ENCODE data around the gene NLRP2B. TPM values are rescaled to one million over a fixed set of nuclear protein-coding genes. Genes with fewer than 3 reads are reported as not detected.

NLRP2B gene
- total and polyA plus RNA-seq, 9 of the 15 experiments (the other 6 are each of a cell fraction or from before 2014, with no cell fraction given), result not detected

- FAIRE-seq (no peak), ATAC-seq (no peak), DNase-seq (ENCODE audit: extremely low read depth in 1 of 4, low spot score in 3 of 4) (no peak)
- H3K27ac ChIP-seq (ENCODE audit: extremely low read depth, low read depth, low read length), result no peak overlapping the region
- no peak overlapping the region for H3K4me2 ChIP-seq (ENCODE audit: insufficient read depth, low read length)
- H3K9me1 ChIP-seq (ENCODE audit: control insufficient read depth, insufficient read depth, low read length), result no peaks in the 10 kb centered on the region
- H3K4me1 ChIP-seq (replicated peaks in 1 of 2; ENCODE audit: control insufficient read depth in 2 of 2, insufficient read depth in 2 of 2, low read length in 2 of 2), result no peaks in the 10 kb centered on the region
- ChIA-PET CTCF (ENCODE audit: low intra/inter-chr PET ratio) (no interaction called here), POLR2A (no interaction called here)
- H2AFZ ChIP-seq (ENCODE audit: low read depth, low read length), result no peak overlapping the region
- no peaks in the 10 kb centered on the region for H3K9me3 ChIP-seq (replicated peaks; ENCODE audit: control insufficient read depth, insufficient read depth, low read depth, low read length)
- no peak overlapping the region for H3K4me3 ChIP-seq
- no peaks in the 10 kb centered on the region for H3K79me2 ChIP-seq (ENCODE audit: control insufficient read depth, insufficient read depth, low read length)
- H3K36me3 ChIP-seq (ENCODE audit: control insufficient read depth, insufficient read depth, low read length), result no peaks in the 10 kb centered on the region
- no peak overlapping the region for H3K9ac ChIP-seq (ENCODE audit: insufficient read depth in 1 of 2, low read depth in 2 of 2, low read length in 2 of 2)
- 2% methylated on average over 5 of the region's 5 CpGs for WGBS (ENCODE audit: insufficient coverage, low coverage, missing lambda C conversion rate)
- BruUV-seq (replicated peaks), result no TSS peak
- no peaks in the 10 kb centered on the region for H4K20me1 ChIP-seq (replicated peaks; ENCODE audit: control insufficient read depth, insufficient read depth, low read length)
- intact Hi-C loops (cut with micrococcal nuclease), result no loop called here
- no peaks in the 10 kb centered on the region for H3K27me3 ChIP-seq (ENCODE audit: control insufficient read depth in 2 of 2, insufficient read depth in 2 of 2, low read length in 2 of 2)
- TF ChIP-seq CHCHD3 (CRISPR knock-in tag; IDR thresholded peaks at IDR 0.05), result no peak
- no peak for TF ChIP-seq POLR2AphosphoS2 (IDR thresholded peaks at IDR 0.05; ENCODE audit: low read length)
- in situ Hi-C loops (cut with MboI), result no loop called here
Observed at GRCh38 chrX:57674861-57675260, 5.2 kb downstream of the NLRP2B start.

- Histone ChIP-seq H3K4me1 (replicated peaks in 1 of 2; ENCODE audit: control insufficient read depth in 2 of 2, insufficient read depth in 2 of 2, low read length in 2 of 2) (no peaks in the 10 kb centered on the region), H3K79me2 (ENCODE audit: control insufficient read depth, insufficient read depth, low read length) (no peaks in the 10 kb centered on the region), H3K36me3 (ENCODE audit: control insufficient read depth, insufficient read depth, low read length) (no peaks in the 10 kb centered on the region), H3K9ac (ENCODE audit: insufficient read depth in 1 of 2, low read depth in 2 of 2, low read length in 2 of 2) (no peak overlapping the region), H4K20me1 (replicated peaks; ENCODE audit: control insufficient read depth, insufficient read depth, low read length) (no peaks in the 10 kb centered on the region), H3K27me3 (ENCODE audit: control insufficient read depth in 2 of 2, insufficient read depth in 2 of 2, low read length in 2 of 2) (no peaks in the 10 kb centered on the region), H2AFZ (ENCODE audit: low read depth, low read length) (no peak overlapping the region), H3K27ac (ENCODE audit: extremely low read depth, low read depth, low read length) (no peak overlapping the region), H3K4me2 (ENCODE audit: insufficient read depth, low read length) (no peak overlapping the region), H3K9me3 (replicated peaks; ENCODE audit: control insufficient read depth, insufficient read depth, low read depth, low read length) (no peaks in the 10 kb centered on the region), H3K9me1 (ENCODE audit: control insufficient read depth, insufficient read depth, low read length) (no peaks in the 10 kb centered on the region), H3K4me3 (no peak overlapping the region)
- DNase-seq (ENCODE audit: extremely low read depth in 1 of 4, low spot score in 3 of 4) (no peak), FAIRE-seq (no peak), ATAC-seq (no peak)
- TF ChIP-seq ZNF124 (CRISPR knock-in tag; IDR thresholded peaks at IDR 0.05), result no peak
- no peak for TF ChIP-seq ZNF354B (CRISPR knock-in tag; IDR thresholded peaks at IDR 0.05)
- TF ChIP-seq ZNF174 (CRISPR knock-in tag; IDR thresholded peaks at IDR 0.05), result no peak
- TF ChIP-seq PCBP2 (IDR thresholded peaks at IDR 0.05; ENCODE audit: low read depth, low read length, poor library complexity, severe bottlenecking), result no peak
- no peak for TF ChIP-seq ZNF57 (CRISPR knock-in tag; IDR thresholded peaks at IDR 0.05)
- in situ Hi-C loops (cut with MboI) (no loop called here), intact Hi-C loops (cut with micrococcal nuclease) (no loop called here)
- ChIA-PET POLR2A (no interaction called here), CTCF (ENCODE audit: low intra/inter-chr PET ratio) (no interaction called here)
- no TSS peak for BruUV-seq (replicated peaks)
- WGBS (ENCODE audit: insufficient coverage, low coverage, missing lambda C conversion rate), result 8% methylated on average over 1 of the region's 1 CpG
Observed at GRCh38 chrX:57669961-57670360, 10.1 kb downstream of the NLRP2B start.
